Non-pigmented ciliary epithelial cell (primary cell): ENCODE data around the gene NRP1.

Source experiments
- DNase-seq: peaks from one replicate; pipeline ENCODE4 v3.0.0-alpha.2; 2010; ENCODE audit warnings: low read depth

The NRP1 gene

DNA sequence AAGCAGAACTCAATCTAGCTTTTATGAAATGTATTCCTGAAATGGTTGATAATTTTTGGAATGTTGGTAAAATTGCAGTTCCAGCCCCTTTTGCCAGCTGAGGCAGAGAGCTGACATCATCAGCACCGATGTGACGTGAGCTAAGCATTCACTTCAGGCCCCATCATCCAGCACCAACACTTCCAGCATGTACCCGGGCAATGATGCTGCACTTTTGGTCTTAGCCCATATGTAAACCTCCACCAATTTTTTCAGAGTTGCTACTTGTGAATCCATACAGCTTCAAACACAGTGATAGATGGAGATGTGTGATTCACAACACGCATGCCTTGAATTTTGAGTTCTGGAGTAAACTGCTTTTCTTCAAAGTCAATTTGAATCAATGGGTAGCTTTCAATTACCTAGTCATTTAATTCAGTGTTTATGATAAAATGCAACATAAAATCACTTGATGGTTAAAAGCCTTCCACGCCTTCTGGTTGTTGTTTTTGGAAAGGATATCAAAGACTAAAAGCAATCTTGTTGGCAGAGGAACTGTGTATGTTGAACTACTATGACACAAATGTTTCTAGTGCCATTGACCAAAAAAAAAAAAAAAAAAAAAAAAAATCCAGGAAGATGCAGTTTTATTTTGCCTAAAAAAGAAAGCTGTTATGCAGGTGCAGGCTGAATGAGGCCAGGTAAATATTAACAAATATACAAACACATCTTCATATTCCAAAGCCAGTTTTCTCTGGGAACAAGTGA is 73.9 kb downstream of the NRP1 start:
- no peak for DNase-seq

DNA sequence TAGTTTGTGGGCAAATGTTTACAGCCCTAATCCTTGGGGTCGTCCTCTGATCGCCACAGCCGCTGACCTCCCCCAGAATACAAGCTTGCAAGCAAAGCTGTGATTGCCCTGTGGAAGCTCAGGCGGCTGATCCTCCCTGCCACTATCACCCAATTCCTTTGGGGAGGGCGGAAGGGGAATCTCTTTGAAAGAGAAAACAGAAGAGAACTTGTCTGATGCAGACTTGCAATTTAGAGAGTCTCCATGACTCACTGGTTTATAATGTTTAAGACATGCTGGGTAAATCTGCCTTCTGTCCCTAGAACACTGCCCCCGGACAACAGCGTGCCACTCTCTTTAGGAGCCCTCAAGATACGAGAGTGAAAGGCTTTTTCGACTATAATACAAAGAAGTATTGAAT is 75.5 kb downstream of the NRP1 start:
- DNase-seq, result no peak

DNA sequence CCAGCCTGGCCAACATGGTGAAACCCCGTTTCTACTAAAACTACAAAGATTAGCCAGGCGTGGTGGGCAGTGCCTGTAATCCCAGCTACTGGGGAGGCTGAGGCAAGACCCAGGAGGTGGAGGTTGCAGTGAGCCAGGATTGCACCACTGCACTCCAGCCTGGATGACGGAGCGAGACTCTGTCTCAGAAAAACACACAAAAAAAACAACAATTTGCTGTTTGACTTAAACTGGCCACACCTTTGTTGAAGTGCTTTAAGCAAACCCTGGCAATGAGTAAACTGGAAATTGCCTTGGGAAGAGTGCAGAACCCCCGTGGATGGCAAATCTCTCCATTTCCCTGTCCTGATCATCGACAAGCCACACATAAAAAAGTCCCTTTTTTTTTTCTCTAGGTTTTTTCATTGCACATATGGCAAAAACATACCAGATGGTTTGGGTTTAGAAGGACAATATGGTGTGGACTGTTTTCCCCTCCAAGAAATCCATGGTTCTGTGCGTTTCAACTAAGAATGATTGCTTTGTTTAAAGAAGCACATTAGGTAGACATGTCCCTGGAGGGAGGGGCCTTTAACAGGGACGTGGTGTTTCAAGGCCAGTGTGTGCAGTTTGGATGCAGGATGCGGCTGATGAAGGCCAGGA is 76.9 kb downstream of the NRP1 start:
- DNase-seq, result no peak

GRCh38 chr10:33256458-33256857 is 78.0 kb downstream of the NRP1 start:
- no peak for DNase-seq

DNA sequence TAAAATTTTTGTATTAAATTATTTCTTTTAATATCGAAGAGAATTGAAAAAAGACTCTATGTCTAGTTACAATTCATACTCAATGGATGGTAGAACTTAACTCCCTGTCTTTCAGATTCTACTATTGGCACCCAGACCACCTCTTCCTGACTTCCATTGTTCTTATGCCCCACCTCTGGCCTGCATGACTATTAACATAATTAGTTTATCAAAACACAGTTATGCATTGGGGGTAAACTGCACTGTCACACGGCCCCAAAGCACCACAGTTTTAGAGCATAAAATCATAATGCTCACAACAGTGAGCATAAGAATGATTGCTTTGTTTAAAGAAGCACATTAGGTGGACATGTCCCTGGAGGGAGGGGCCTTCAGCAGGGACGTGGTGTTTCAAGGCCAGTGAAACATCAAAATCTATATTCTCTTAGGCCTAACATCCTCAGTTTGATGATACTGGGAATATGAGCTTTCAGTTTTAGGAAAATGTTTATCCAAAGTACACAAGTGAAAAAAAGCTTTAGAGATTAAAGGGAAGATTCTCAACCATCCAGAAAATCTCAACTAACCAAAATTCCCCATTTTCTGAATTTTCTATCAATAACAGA is 79.8 kb downstream of the NRP1 start:
- no peak for DNase-seq

DNA sequence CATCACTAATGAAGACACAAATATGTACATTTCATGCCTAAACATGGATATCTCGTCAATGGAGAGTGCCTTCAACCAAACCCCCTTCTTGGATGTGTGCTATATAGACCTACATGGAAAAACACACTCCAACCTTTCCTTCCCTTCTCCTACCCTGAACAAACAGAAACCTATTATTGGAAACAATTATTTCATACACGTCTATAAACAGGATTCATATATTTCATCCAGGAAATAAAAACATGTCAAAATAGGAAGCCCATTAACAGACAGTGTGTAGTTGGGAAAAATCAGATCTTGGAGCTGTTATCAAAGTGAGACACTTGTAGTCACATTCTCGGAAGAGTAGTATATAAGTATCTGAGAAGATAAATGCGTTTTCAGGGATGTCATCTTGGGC is 81.1 kb downstream of the NRP1 start:
- no peak for DNase-seq

GRCh38 chr10:33252794-33253203 is 81.7 kb downstream of the NRP1 start:
- peak; percentile 63 for DNase-seq

DNA sequence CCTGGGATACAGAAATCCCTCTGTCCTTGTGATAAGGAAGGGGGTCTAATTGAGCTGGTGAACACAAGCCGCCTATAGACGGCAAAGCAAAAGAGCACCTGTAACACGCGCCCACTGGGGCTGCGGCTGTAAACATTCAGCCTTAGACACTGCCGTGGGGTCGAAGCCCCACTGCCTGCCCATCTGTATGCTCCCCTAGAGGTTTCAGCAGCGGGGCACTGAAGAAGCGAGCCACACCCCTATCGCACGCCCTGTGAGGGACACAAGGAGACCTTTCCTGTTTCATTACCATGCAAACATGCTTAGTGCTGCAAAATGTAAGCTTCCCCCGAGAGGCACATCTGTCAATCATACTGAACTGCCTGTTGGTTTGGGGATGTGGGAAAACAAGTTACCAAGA is 82.1 kb downstream of the NRP1 start:
- DNase-seq, result no peak

GRCh38 chr10:33249659-33250345 is 84.7 kb downstream of the NRP1 start:
- no peak for DNase-seq

DNA sequence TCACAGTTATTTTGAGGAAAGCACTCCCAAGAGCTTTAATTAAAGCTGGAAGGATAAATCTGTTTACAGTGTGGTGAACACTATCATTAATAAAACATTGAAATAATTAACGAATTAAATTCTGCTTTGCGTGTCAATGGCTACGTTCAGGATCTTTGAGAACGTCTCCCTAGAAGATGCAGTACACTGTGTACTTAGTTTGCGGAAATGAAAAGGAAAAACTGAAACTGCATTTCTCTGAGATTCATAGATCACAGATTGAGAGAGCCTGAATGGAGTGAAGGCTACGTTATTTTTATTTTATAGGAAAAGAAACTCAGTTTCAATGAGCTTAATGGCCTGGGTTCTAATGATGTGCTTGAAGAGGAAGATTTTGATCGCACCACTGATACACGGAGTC is 85.3 kb downstream of the NRP1 start:
- DNase-seq, result no peak

DNA sequence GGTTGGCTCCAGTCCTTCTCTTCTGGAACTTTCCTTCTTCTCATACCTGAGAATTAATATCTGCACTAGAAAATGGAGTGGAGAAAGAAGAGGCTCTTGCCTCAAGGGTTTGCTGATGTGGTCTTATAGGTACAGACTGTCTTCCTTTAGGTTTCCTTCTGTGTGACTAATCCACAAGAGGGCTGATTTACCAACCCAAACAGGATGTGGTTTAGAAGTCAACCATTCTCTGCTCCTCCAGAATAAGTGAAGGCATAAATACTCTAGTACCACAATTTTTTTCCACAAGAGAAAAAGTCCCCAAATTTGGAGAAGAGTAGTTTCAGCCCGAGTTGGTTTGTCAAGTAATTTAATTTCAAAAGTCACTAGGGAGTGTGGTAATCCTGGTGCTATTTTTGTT is 85.8 kb downstream of the NRP1 start:
- DNase-seq, result peak; percentile 92

DNA sequence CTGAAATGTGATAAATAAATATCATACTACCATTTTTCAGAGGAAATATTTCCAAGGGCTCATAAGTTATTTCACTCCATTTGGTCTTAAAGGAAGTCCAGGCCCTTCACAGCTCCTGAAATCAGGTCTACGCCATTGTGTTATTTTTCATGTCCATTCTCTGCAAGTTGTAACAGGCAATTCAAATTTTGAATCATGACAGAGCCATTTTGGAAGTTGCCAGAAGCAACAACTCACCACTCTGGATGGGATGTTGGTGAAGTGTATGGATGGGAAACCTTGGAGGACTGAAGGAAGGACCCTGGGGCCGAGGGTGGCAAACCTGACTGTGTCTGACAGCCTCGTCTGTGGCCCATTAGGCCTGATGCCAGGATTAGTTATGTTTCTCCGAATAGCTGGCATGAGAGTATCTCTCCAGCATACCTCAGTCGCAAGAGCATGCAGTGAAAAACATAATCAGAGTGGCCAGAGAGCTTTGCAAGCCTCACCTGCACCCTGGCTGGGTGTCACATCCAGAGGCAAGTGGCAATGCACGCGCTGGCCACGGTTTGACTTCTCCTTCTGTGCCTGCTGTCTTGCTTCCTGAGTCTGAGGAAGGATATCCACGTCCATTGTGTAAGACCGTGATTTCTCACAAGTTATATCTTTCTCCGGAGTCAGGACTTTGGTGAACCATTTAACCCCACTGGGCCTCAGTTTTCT is 87.1 kb downstream of the NRP1 start:
- DNase-seq, result no peak

- DNase-seq, result no peak
These were observed 89.1 kb downstream of the NRP1 start for GRCh38 chr10:33245343-33245742.

- DNase-seq, result no peak
These were observed 90.0 kb downstream of the NRP1 start for GRCh38 chr10:33244354-33244967.

DNA sequence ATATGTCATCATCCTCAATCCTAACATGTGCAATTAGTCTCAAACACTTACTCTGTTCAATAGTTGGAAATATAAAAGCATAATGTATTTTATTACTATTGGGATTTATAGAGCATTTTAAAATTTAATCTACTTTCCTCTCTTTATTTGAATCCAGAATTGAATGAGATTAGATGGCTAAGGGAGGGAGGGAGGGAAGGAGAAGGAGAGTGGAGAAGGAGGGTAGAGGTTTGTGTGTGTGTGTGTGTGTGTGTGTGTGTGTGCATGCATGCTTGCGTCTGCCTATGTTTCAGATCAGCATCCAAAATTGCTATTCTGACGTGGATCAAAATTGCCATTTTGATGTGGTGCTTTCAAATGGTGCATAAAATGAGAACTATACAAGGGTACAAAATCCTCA is 90.8 kb downstream of the NRP1 start:
- no peak for DNase-seq

DNA sequence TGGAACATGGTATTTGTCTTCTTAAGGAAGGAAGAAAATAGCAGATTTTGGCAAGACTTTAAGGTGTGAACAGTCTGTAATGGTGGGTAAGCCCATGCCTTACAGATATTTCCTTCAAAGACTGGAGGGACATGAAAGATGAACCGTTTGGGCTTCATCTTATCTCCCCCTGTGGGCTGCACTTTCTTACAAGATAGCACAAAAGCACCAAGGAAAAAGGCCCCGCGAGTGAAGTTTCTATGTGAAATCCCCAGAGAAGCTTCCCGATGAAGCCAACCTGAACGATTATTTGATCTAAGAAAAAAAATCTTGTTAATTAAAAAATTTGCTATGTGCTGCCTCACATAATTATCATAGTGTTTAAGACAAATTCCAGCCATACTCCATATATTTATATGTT is 91.5 kb downstream of the NRP1 start:
- DNase-seq, result no peak

DNA sequence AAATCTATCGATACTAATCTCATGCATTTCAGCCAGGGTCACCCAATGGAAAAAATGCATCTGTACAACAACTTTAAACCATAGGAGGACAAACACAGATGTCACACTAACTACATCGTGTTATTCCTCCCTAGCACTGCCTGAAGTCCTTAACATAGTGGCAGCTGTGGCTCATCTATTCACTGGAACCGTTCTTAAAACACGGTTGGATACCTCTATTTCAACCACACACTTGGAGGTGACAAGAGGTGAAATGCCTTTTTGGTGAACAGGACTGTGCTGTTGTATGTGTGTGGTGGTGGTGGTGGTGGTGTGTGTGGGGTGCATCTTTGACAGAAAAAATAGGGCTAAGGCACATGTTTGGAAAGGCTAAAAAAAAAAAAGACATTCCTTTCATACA is 93.1 kb downstream of the NRP1 start:
- DNase-seq, result no peak

DNA sequence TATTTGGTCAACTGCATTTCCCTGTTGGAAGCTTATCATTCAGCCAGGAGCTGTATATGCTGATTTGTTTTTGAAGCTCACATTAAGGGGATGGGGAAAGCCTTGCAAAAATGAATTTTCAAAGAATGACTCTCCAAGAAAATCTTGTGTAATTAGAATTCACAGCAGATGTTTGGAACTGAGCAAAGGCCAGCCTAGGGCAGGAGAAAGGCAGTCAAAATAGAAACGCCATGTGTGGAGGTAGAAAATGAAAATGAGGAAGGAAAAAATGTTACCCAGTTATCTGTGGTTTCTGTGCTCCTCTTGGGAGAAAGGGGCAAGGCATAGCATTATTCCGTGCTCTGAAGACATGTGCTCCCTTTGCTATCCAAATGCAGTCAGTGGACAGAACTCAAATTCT is 93.5 kb downstream of the NRP1 start:
- DNase-seq, result no peak

GRCh38 chr10:33240258-33240657 is 94.2 kb downstream of the NRP1 start:
- DNase-seq, result no peak

DNA sequence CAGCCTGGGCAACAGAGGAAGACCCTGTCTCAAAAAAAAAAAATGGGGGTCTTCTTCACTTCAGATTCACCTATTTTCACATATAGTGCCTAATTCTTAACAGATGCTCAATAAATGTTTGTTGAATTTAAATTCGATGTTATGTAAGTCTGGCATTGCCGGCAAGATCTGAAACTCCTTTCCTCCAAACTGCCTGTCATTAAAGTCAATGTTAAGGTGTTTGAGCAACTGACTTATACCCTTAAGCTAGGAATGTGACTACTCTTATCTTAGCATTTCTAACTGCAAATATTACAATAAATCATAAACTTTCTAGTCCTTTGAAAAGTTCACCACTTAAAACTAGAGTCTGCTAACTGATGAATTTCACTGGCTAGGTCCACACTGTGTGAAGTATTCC is 95.2 kb downstream of the NRP1 start:
- no peak for DNase-seq

- DNase-seq, result peak; percentile 71
These were observed 95.8 kb downstream of the NRP1 start for GRCh38 chr10:33238643-33239042.
